Measurements from ENCODE around the gene STK32C. TPM values are rescaled to one million over a fixed set of nuclear protein-coding genes. Genes with fewer than 3 reads are reported as not detected.

STK32C gene
- total RNA-seq, 1 donor from 2014 or later, result 4.7 TPM

GRCh38 chr10:132258423-132258822 lies 49.3 kb downstream of the STK32C start:
- H3K27ac ChIP-seq, result no peak overlapping the region
- H3K9me3 ChIP-seq, result no peaks in the 10 kb centered on the region
- no peak overlapping the region for H3K4me3 ChIP-seq
- TF ChIP-seq CTCF (IDR thresholded peaks at IDR 0.05), result no peak
- TF ChIP-seq POLR2AphosphoS5 (IDR thresholded peaks at IDR 0.05; ENCODE audit: insufficient read depth in 1 of 2, low read depth in 1 of 2), result no peak
- no peak for TF ChIP-seq POLR2A (IDR thresholded peaks at IDR 0.05)
- no peaks in the 10 kb centered on the region for H3K27me3 ChIP-seq
- no peaks in the 10 kb centered on the region for H3K4me1 ChIP-seq
- DNase-seq (ENCODE audit: extremely low spot score in 2 of 2), result no peak
- intact Hi-C loops (cut with DNase I), result no loop called here
- no peaks in the 10 kb centered on the region for H3K36me3 ChIP-seq

GRCh38 chr10:132257907-132258306 lies 49.8 kb downstream of the STK32C start:
- no peak overlapping the region for H3K4me3 ChIP-seq
- H3K36me3 ChIP-seq, result no peaks in the 10 kb centered on the region
- TF ChIP-seq POLR2A (IDR thresholded peaks at IDR 0.05) (no peak), CTCF (IDR thresholded peaks at IDR 0.05) (no peak), POLR2AphosphoS5 (IDR thresholded peaks at IDR 0.05; ENCODE audit: insufficient read depth in 1 of 2, low read depth in 1 of 2) (no peak)
- no peaks in the 10 kb centered on the region for H3K4me1 ChIP-seq
- no peaks in the 10 kb centered on the region for H3K27me3 ChIP-seq
- no peaks in the 10 kb centered on the region for H3K9me3 ChIP-seq
- intact Hi-C loops (cut with DNase I), result no loop called here
- no peak overlapping the region for H3K27ac ChIP-seq
- DNase-seq (ENCODE audit: extremely low spot score in 2 of 2), result no peak

- Histone ChIP-seq H3K27me3 (no peaks in the 10 kb centered on the region), H3K4me1 (no peaks in the 10 kb centered on the region), H3K36me3 (no peaks in the 10 kb centered on the region), H3K4me3 (no peak overlapping the region), H3K9me3 (no peaks in the 10 kb centered on the region), H3K27ac (no peak overlapping the region)
- TF ChIP-seq CTCF (IDR thresholded peaks at IDR 0.05) (no peak), POLR2A (IDR thresholded peaks at IDR 0.05) (no peak), POLR2AphosphoS5 (IDR thresholded peaks at IDR 0.05; ENCODE audit: insufficient read depth in 1 of 2, low read depth in 1 of 2) (no peak)
- intact Hi-C loops (cut with DNase I), result no loop called here
- DNase-seq (ENCODE audit: extremely low spot score in 2 of 2), result no peak
Observed at GRCh38 chr10:132257271-132257670, 50.5 kb downstream of the STK32C start.

GRCh38 chr10:132256866-132257265 lies 50.9 kb downstream of the STK32C start:
- no peak overlapping the region for H3K4me3 ChIP-seq
- no peaks in the 10 kb centered on the region for H3K9me3 ChIP-seq
- DNase-seq (ENCODE audit: extremely low spot score in 2 of 2), result no peak
- no peaks in the 10 kb centered on the region for H3K27me3 ChIP-seq
- H3K4me1 ChIP-seq, result no peaks in the 10 kb centered on the region
- no peak overlapping the region for H3K27ac ChIP-seq
- TF ChIP-seq POLR2AphosphoS5 (IDR thresholded peaks at IDR 0.05; ENCODE audit: insufficient read depth in 1 of 2, low read depth in 1 of 2) (no peak), POLR2A (IDR thresholded peaks at IDR 0.05) (no peak), CTCF (IDR thresholded peaks at IDR 0.05) (no peak)
- intact Hi-C loops (cut with DNase I), result no loop called here
- H3K36me3 ChIP-seq, result no peaks in the 10 kb centered on the region

- no peak overlapping the region for H3K27ac ChIP-seq
- no peaks in the 10 kb centered on the region for H3K9me3 ChIP-seq
- no peak overlapping the region for H3K4me3 ChIP-seq
- H3K36me3 ChIP-seq, result no peaks in the 10 kb centered on the region
- no peaks in the 10 kb centered on the region for H3K4me1 ChIP-seq
- intact Hi-C loops (cut with DNase I), result no loop called here
- no peak for TF ChIP-seq POLR2AphosphoS5 (IDR thresholded peaks at IDR 0.05; ENCODE audit: insufficient read depth in 1 of 2, low read depth in 1 of 2)
- TF ChIP-seq POLR2A (IDR thresholded peaks at IDR 0.05), result no peak
- no peak for TF ChIP-seq CTCF (IDR thresholded peaks at IDR 0.05)
- no peak for DNase-seq (ENCODE audit: extremely low spot score in 2 of 2)
- no peaks in the 10 kb centered on the region for H3K27me3 ChIP-seq
Observed at GRCh38 chr10:132255489-132256344, 52.0 kb downstream of the STK32C start.
